ENCODE measurements around the gene FN1.

The FN1 gene

GRCh38 chr2:215394102-215394805 is 41.6 kb downstream of the FN1 start:
- TF ChIP-seq CTCF (IDR thresholded peaks at IDR 0.05; ENCODE audit: extremely low read depth, insufficient read depth, missing control alignments) = no peak
- DNase-seq (ENCODE audit: low spot score) = no peak
- in situ Hi-C loops (cut with MboI; ENCODE audit: low pct_unique_long_range_greater_than_20kb, low sequenced_read_pairs, unreplicated experiment) = no loop called here

- in situ Hi-C loops (cut with MboI; ENCODE audit: low pct_unique_long_range_greater_than_20kb, low sequenced_read_pairs, unreplicated experiment) = no loop called here
- DNase-seq (ENCODE audit: low spot score) = no peak
- TF ChIP-seq CTCF (IDR thresholded peaks at IDR 0.05; ENCODE audit: extremely low read depth, insufficient read depth, missing control alignments) = no peak
These were observed 43.1 kb downstream of the FN1 start for GRCh38 chr2:215392687-215393270.

GRCh38 chr2:215392164-215392563 is 43.7 kb downstream of the FN1 start:
- no peak for DNase-seq (ENCODE audit: low spot score)
- in situ Hi-C loops (cut with MboI; ENCODE audit: low pct_unique_long_range_greater_than_20kb, low sequenced_read_pairs, unreplicated experiment) = no loop called here
- no peak for TF ChIP-seq CTCF (IDR thresholded peaks at IDR 0.05; ENCODE audit: extremely low read depth, insufficient read depth, missing control alignments)

- in situ Hi-C loops (cut with MboI; ENCODE audit: low pct_unique_long_range_greater_than_20kb, low sequenced_read_pairs, unreplicated experiment) = no loop called here
- no peak for TF ChIP-seq CTCF (IDR thresholded peaks at IDR 0.05; ENCODE audit: extremely low read depth, insufficient read depth, missing control alignments)
- DNase-seq (ENCODE audit: low spot score) = no peak
These were observed 44.3 kb downstream of the FN1 start for GRCh38 chr2:215391531-215391930.

- in situ Hi-C loops (cut with MboI; ENCODE audit: low pct_unique_long_range_greater_than_20kb, low sequenced_read_pairs, unreplicated experiment) = no loop called here
- no peak for TF ChIP-seq CTCF (IDR thresholded peaks at IDR 0.05; ENCODE audit: extremely low read depth, insufficient read depth, missing control alignments)
- DNase-seq (ENCODE audit: low spot score) = no peak
These were observed 45.3 kb downstream of the FN1 start for GRCh38 chr2:215390550-215390913.

GRCh38 chr2:215388002-215388728 is 47.7 kb downstream of the FN1 start:
- TF ChIP-seq CTCF (IDR thresholded peaks at IDR 0.05; ENCODE audit: extremely low read depth, insufficient read depth, missing control alignments) = no peak
- in situ Hi-C loops (cut with MboI; ENCODE audit: low pct_unique_long_range_greater_than_20kb, low sequenced_read_pairs, unreplicated experiment) = no loop called here
- DNase-seq (ENCODE audit: low spot score) = no peak

All from GM13977 (cell line).